Endothelial cell of umbilical vein (primary cell): ENCODE measurements around the gene INTS4. TPM values are rescaled to one million over a fixed set of nuclear protein-coding genes. Genes with fewer than 3 reads are reported as not detected.

Experiments used
- BruUV-seq: library from RNA; stranded (reverse); fragments of 400-500 nt; replicated peaks from 2 replicates; lab custom pipeline; 2021; lab: Mats Ljungman, UMichigan
- CTCF ChIA-PET: fragments of 300-600, 350-600 bp; sonication (Branson Sonifier 250); formaldehyde crosslinking; loops from one replicate; lab custom pipeline; 2021; ENCODE audit warnings: antibody characterized with exemption, inconsistent platforms; lab: Charles Lee
- POLR2A ChIA-PET: fragments of 300-600, 350-600 bp; sonication (Branson Sonifier 250); formaldehyde crosslinking; loops from one replicate; lab custom pipeline; 2021; ENCODE audit warnings: antibody characterized with exemption, inconsistent platforms; lab: Charles Lee
- DNase-seq: peaks from one replicate; pipeline ENCODE4 v3.0.0-alpha.2; 2011; ENCODE audit warnings: low read depth, low spot score
- FAIRE-seq: peaks from 2 replicates; lab custom pipeline; 2011; peaks lifted over from hg19 to GRCh38; lab: Jason Lieb, UNC
- H2AFZ ChIP-seq: 2 replicates; pipeline ENCODE4 v1.6.0; 2012; ENCODE audit warnings: low read depth, low read length, control low read depth, inconsistent platforms
- H3K27ac ChIP-seq: 2 replicates; pipeline ENCODE4 v1.5.1; 2011; ENCODE audit warnings: low read depth, mild to moderate bottlenecking, control low read depth, low read length, moderate library complexity; ENCODE audit not compliant: insufficient read depth
- H3K27me3 ChIP-seq, 2 experiments: 2 replicates each; pipeline versions ENCODE4 v1.6.0 to v1.6.1; 2011; ENCODE audit warnings: low read length in 2 of 2, mixed read lengths in 1 of 2; ENCODE audit not compliant: control insufficient read depth in 2 of 2, insufficient read depth in 2 of 2
- H3K36me3 ChIP-seq, 2 experiments: 2 replicates in 1 of 2; 3 replicates in 1 of 2; pipeline ENCODE4 v1.5.1; 2011; ENCODE audit warnings: low read length in 2 of 2, mild to moderate bottlenecking in 1 of 2, moderate library complexity in 1 of 2; ENCODE audit not compliant: control insufficient read depth in 2 of 2, insufficient read depth in 2 of 2; ENCODE audit errors: extremely low read depth in 1 of 2
- H3K4me1 ChIP-seq: 3 replicates; pipeline ENCODE4 v1.5.1; 2011; ENCODE audit warnings: mild to moderate bottlenecking, low read length; ENCODE audit not compliant: control insufficient read depth, insufficient read depth; ENCODE audit errors: extremely low read depth
- H3K4me2 ChIP-seq: 2 replicates; pipeline ENCODE4 v1.6.1; 2011; ENCODE audit warnings: low read length, control low read depth, mixed read lengths; ENCODE audit not compliant: insufficient read depth
- H3K4me3 ChIP-seq, 3 experiments: fragments of 200-600 bp in 1 of 3; sonication (generic), shearing (Covaris generic) in 1 of 3; replicated peaks in 1 of 3; 2 replicates each; pipeline ENCODE4 v1.5.1; 2011 to 2016; ENCODE audit warnings: control low read depth in 3 of 3, low read length in 3 of 3, mild to moderate bottlenecking in 2 of 3, inconsistent platforms in 1 of 3, low read depth in 1 of 3, moderate library complexity in 1 of 3; ENCODE audit not compliant: insufficient read depth in 1 of 3
- H3K79me2 ChIP-seq: 2 replicates; pipeline ENCODE4 v1.6.0; 2012; ENCODE audit warnings: low read length, inconsistent platforms; ENCODE audit not compliant: control insufficient read depth, insufficient read depth
- H3K9ac ChIP-seq: replicated peaks from 2 replicates; pipeline ENCODE3; 2011; ENCODE audit warnings: low read length, control low read depth; ENCODE audit not compliant: insufficient read depth; ENCODE audit errors: extremely low read depth
- H3K9me1 ChIP-seq: replicated peaks from 3 replicates; pipeline ENCODE4 v1.6.0; 2011; ENCODE audit warnings: mild to moderate bottlenecking, low read length; ENCODE audit not compliant: control insufficient read depth, insufficient read depth; ENCODE audit errors: extremely low read depth
- H3K9me3 ChIP-seq: replicated peaks from 2 replicates; pipeline ENCODE4 v1.5.1; 2012; ENCODE audit warnings: low read length, inconsistent platforms; ENCODE audit not compliant: control insufficient read depth, insufficient read depth
- H4K20me1 ChIP-seq: replicated peaks from 2 replicates; pipeline ENCODE3; 2011; ENCODE audit warnings: mild to moderate bottlenecking, low read length; ENCODE audit not compliant: control insufficient read depth, insufficient read depth; ENCODE audit errors: extremely low read depth
- EZH2 ChIP-seq: IDR thresholded peaks from 2 replicates; pipeline ENCODE4 v1.6.1; 2012; ENCODE audit warnings: borderline replicate concordance, low read depth, mild to moderate bottlenecking, moderate library complexity, low read length, inconsistent platforms; ENCODE audit not compliant: severe bottlenecking
- FOS ChIP-seq: IDR thresholded peaks from 2 replicates; pipeline ENCODE4 v1.6.1; 2011; ENCODE audit warnings: mild to moderate bottlenecking, low read length, moderate library complexity, borderline replicate concordance; ENCODE audit not compliant: insufficient read depth
- GATA2 ChIP-seq: IDR thresholded peaks from 2 replicates; pipeline ENCODE4 v1.7.0; 2011; ENCODE audit warnings: low read depth, mild to moderate bottlenecking, moderate library complexity, mixed read lengths, low read length; ENCODE audit not compliant: insufficient read length, insufficient read depth
- JUN ChIP-seq: IDR thresholded peaks from 2 replicates; pipeline ENCODE4 v1.6.1; 2011; ENCODE audit warnings: borderline replicate concordance, low read depth; ENCODE audit not compliant: insufficient read length, insufficient read depth
- MYC ChIP-seq: IDR thresholded peaks from one replicate; pipeline ENCODE4 v1.6.1; 2011; ENCODE audit warnings: mild to moderate bottlenecking, low read depth, low read length
- POLR2A ChIP-seq: IDR thresholded peaks from 2 replicates; pipeline ENCODE4 v1.6.1; 2012; ENCODE audit warnings: low read depth, mild to moderate bottlenecking, control low read depth, low read length
- POLR2AphosphoS5 ChIP-seq: IDR thresholded peaks from 2 replicates; pipeline ENCODE4 v1.6.1; 2012; ENCODE audit warnings: low read depth, mild to moderate bottlenecking, control low read depth, low read length, moderate library complexity; ENCODE audit not compliant: insufficient read depth
- dilution Hi-C: fragments of 300-500 bp; cut with MboI; formaldehyde crosslinking; loops from one replicate; pipeline ENCODE4 v1.15.0; 2019; ENCODE audit warnings: low sequenced_read_pairs; ENCODE audit not compliant: extremely low pct_ligation_motif_present
- intact Hi-C: fragments of 100-400 bp; cut with micrococcal nuclease; formaldehyde crosslinking; loops from one replicate; pipeline ENCODE4 v1.10.0; 2022
- polyA plus RNA-seq, 4 experiments: library from polyadenylated mRNA; depleted of rRNA in 3 of 4; stranded (reverse) in 3 of 4; unstranded in 1 of 4; fragments of >200 nt; gene quantifications; 2 replicates each; pipeline versions ENCODE4 v1.2.1 to v1.2.3, GENCODE V29; 2011 to 2012; ENCODE audit warnings: missing spikeins in 1 of 4
- total RNA-seq: library from RNA; stranded (reverse); gene quantifications from 2 replicates; pipeline ENCODE4 v1.2.3, GENCODE V29; 2021
- TF ChIP-seq, protein P1 (sequence below): IDR thresholded peaks from 2 replicates; pipeline ENCODE4 v1.6.1; 2011; ENCODE audit not compliant: insufficient read depth, insufficient read length
- TF ChIP-seq, protein P2 (sequence below), 2 donors: IDR thresholded peaks; 1 replicate in 1 of 2; 2 replicates in 1 of 2; pipeline ENCODE4 v1.5.1; 2011; ENCODE audit warnings: low read length in 2 of 2, mild to moderate bottlenecking in 2 of 2, moderate library complexity in 2 of 2, control low read depth in 1 of 2, inconsistent platforms in 1 of 2, low read depth in 1 of 2; ENCODE audit not compliant: insufficient read depth in 1 of 2; ENCODE audit errors: extremely low read depth in 1 of 2

Gene INTS4
- total and polyA plus RNA-seq, 2 donors (not counting 3 experiments of a cell fraction or from before 2014, with no cell fraction given): 29.2 to 37.8 TPM

DNA sequence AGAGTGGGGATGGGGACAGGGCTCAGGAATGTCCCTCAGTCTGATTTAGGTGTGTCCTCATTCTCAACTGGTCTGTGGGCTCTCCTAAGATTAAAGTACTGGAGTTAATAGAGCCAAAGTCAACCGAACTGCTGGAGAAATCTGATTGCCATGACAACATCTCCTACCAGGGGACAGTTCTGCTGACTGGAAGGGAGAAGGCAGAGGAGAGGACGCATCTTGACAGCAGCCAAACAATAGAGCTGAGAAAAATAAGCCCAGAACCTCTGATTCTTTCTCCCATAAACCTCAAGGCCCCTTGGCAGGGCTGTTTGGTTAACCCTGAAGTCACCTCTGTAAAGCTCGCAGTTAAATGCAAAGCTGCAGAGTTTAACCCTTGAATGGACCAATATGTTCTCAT, 25.8 kb upstream of the INTS4 start:
- Histone ChIP-seq H3K9me3 (no peaks in the 10 kb centered on the region), H3K4me2 (no peak overlapping the region), H3K4me3 (no peak overlapping the region), H3K27me3 (no peaks in the 10 kb centered on the region), H3K36me3 (no peaks in the 10 kb centered on the region), H3K4me1 (peaks cover 5% of the 10 kb centered on the region), H3K79me2 (no peaks in the 10 kb centered on the region), H3K27ac (no peak overlapping the region), H3K9me1 (no peaks in the 10 kb centered on the region), H3K9ac (no peak overlapping the region), H4K20me1 (no peaks in the 10 kb centered on the region), H2AFZ (no peak overlapping the region)
- CTCF ChIA-PET: interaction anchor here (0.7 to 3.4 kb wide), 6 partner anchors 8 to 26 kb away, joined by 3 to 12 read pairs (median 6); no protein-coding TSS in a partner anchor
- FAIRE-seq (no peak), DNase-seq (no peak)
- POLR2A ChIA-PET: no interaction called here
- intact Hi-C loops: no loop called here
- TF ChIP-seq GATA2 (no peak), POLR2A (no peak), POLR2AphosphoS5 (no peak), MYC (no peak), JUN (no peak), EZH2 (no peak), FOS (no peak)
- TF ChIP-seq, protein P1, sequence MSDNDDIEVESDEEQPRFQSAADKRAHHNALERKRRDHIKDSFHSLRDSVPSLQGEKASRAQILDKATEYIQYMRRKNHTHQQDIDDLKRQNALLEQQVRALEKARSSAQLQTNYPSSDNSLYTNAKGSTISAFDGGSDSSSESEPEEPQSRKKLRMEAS: no peak
- TF ChIP-seq, protein P2, sequence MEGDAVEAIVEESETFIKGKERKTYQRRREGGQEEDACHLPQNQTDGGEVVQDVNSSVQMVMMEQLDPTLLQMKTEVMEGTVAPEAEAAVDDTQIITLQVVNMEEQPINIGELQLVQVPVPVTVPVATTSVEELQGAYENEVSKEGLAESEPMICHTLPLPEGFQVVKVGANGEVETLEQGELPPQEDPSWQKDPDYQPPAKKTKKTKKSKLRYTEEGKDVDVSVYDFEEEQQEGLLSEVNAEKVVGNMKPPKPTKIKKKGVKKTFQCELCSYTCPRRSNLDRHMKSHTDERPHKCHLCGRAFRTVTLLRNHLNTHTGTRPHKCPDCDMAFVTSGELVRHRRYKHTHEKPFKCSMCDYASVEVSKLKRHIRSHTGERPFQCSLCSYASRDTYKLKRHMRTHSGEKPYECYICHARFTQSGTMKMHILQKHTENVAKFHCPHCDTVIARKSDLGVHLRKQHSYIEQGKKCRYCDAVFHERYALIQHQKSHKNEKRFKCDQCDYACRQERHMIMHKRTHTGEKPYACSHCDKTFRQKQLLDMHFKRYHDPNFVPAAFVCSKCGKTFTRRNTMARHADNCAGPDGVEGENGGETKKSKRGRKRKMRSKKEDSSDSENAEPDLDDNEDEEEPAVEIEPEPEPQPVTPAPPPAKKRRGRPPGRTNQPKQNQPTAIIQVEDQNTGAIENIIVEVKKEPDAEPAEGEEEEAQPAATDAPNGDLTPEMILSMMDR (IDR thresholded peaks at IDR 0.05; ENCODE audit: extremely low read depth in 1 of 2, insufficient read depth in 1 of 2, low read depth in 1 of 2, low read length in 2 of 2): no peak
- dilution Hi-C loops: no loop called here
- no TSS peak for BruUV-seq
